ENCODE measurements around the gene ACVR2A.

The ACVR2A gene

DNA sequence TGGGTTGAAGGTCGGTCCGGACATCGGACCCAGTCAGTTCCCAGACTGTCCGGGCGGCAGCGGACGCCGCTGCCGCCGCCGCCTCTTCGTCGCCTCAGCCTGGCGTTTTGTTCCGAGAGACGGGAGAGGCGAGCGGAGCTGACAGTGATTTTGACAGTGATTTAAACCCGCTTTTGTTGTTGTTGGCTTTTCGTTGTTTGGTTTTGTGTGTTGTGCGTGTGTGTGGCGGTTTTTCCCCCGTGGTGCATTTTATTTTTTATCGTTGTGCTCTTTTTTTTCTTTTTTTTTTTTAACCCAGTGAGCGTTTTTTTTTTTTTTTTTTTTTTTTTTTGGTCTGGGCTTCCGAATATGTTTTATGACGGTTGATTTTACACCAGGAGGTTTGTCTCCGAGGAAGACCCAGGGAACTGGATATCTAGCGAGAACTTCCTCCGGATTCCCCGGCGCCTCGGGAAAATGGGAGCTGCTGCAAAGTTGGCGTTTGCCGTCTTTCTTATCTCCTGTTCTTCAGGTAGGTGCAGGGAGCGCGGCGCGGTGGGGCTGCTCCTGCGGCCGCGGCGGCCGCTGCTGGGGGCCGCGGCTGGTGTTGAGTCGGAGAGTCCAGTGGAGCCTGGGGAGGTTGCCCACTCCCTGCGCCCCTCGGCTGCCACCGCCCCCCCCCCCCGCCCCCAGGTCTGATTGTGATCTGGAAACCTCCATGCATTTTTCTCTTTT, at the start of gene ACVR2A:
TSS of gene ACVR2A (plus strand) at position 333 of the 714 bp plus-strand sequence. CDS start at position 457, 124 bp downstream.
- no peak for DNase-seq

DNA sequence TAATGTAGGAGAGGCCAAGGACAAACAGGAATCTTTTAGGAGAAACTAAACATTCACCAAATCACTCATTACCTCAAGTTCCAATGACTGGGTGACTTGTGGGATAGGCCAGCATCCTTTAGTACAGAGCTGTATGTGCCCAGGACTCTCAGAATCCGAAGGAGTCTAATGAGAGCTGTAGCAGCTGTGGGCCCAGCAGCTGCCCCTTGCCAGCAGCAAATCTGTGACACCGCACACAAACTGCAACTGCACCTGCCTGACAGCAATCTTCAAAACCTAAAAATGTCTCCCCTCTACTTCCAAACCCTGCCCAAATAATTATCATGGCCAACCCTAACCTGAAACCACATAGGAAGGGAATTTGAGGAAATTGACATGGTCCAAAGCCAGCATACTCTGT, 44.5 kb upstream of the ACVR2A start:
- DNase-seq, result no peak

DNA sequence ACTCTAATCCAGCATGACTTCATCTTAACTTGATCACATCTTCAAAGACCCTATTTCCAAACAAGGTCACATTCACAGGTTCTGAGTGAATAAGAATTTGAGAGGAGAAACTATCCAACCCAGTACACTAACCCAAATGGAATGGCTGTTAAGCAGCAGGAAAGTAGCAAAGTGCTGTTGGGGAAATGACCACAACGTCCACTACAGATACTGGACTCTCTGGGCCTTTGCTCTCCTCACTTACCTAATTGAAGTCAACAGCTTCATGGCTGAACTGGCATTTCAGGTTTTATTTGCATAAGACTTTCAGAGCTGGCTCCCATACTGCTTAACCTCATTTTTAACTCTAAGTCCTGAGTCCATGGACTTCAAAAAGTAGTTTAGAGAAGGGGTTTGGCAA, 38.0 kb upstream of the ACVR2A start:
- no peak for DNase-seq

DNA sequence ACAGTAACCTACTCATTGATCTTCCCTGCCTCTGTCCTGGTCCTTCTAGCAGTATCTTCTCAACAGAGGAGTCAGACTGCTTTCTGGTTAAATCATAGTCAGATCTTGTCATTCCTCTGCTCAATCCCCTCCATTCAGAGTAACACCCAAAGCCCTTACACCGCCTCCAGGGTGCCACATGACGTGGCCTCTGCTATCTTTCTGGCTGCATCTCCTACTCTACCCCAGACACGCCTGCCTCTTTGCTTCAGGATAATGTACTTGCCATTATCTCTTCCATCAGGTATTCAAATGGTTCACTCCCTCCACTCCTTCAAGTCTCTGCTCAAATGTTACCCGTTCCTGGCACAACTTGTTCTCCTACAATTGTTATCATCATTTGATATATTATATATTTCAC, 36.3 kb upstream of the ACVR2A start:
- no peak for DNase-seq

DNA sequence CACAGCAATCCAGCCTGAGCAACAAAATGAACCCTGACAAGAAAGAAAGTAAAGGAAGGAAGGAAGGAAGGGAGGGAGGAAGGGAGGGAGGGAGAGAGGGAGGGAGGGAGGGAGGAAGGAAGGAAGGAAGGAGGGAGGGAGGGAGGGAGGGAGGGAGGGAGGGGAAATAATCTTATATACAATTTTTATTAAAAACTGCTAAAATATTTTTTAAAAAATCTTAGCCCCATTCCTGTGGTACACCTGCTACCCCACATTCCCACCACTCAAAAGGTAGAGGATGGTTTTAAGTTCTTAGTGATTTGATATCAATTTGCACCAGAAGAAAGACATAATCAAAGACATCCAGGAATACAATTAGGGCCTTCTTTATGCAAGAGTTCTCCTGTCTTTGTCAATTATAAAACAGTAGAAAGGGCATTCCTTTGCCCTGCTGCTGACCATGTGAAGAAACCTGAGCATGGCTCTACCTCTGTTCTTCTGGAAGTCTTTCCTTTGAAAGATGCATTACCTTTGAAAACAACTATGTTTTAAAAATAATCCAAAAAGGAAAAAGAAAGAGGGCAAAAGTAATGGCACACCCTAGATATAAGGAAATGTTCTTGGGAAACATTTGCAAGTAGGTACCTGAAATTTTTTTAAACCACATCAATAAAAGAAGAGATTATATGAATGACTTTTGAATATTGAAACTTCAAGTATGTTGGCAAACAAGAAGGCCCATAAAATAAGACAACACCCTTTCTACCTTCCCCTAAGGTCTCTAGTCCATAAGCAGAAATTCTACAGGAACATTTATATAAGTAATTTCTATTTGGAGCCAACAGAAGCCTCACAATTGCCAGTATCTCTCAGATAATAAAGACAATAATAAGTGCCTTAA, 33.7 kb upstream of the ACVR2A start:
- no peak for DNase-seq

DNA sequence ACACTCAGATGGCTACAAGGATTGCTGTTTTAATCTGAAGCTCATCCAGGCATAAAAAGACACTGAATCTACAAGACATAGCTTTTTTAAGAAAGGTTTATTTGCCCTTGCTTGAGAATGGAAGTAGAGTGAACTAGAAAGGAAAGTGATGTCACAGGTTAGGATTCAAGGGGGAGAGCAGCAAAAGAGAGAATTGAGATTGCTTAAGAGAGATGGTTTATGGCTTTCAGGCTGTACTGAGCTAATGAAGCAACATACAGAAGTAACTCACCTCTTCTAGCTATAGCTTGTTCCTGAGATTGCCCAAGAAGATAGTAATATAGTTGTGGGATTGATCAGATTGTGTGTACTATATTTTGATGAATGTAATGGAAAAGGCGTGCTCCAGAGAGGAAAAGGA, 26.1 kb upstream of the ACVR2A start:
- no peak for DNase-seq

DNA sequence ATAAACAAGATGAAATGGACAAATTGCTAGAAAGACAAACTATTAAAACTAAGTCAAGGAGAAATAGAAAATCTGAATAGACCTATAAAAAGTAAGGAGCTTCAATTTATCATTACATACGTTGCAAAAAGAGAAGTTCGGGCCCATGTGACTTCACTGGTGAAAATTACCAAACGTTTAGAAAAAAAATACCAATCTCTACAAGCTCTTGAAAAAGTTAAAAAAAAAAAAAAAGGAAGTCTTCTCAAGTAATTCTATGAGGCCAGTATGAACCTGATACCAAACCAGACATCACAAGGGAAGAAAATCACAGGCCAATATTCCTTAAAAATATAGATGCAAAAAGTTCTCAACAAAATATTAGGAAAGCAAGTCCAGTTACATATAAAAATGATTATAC, 20.2 kb upstream of the ACVR2A start:
- DNase-seq, result no peak

DNA sequence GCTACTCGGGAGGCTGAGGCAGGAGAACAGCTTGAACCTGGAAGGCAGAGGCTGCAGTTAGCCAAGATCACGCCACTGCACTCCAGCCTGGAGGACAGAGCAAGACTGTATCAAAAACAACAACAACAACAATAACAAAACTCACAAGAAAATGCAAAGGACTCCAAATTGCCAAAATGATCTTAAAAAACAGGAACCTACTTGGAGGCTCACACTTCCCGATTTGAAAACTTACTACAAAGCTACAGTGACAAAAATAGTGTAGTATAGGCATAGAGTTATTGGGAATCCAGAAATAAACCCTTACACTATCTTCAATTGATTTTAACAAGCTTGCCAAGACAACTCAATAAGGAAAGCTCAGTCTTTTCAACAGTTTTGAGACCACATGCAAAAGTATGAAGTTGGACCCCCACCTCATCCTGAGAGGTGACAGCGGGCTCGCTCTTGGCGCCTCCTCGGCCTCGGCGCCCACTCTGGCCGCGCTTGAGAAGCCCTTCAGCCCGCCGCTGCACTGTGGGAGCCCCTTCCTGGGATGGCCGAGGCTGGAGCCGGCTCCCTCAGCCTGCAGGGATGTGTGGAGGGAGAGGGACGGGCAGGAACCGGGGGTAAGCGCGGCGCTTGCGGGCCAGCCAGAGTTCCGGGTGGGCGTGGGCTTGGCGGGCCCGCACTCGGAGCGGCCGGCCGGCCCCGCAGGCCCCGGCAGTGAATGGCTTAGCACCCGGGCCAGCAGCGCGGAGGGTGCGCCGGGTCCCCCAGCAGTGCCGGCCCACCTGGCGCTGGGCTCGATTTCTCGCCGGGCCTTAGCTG, 18.3 kb upstream of the ACVR2A start:
- DNase-seq, result no peak

DNA sequence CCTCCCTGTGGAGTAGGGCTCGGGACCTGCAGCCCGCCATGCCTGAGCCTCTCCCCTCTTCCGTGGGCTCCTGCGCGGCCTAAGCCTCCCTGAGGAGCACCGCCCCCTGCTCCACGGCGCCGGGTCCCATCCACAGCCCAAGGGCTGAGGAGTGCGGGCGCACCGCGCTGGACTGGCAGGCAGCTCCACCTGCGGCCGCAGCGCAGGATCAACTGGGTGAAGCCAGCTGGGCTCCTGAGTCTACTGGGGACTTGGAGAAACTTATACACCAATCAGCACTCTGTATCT, 17.8 kb upstream of the ACVR2A start:
- DNase-seq, result no peak

DNA sequence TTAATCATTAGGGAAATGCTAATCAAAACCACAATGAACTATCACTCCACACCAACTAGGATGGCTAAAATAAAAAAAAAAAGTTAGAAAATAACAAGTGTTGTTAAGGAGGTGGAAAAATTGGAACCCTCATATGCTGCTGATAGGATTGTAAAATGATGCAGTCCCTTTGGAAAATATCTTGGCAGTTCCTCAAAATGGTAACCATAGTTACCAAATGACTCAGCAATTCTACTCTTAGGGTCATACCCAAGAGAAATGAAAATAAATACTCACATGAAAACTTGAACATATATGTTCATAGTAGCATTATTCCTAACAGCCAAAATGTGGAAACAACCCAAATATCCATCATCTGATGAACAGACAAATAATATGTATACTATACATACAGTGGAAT, 15.7 kb upstream of the ACVR2A start:
- DNase-seq, result no peak

DNA sequence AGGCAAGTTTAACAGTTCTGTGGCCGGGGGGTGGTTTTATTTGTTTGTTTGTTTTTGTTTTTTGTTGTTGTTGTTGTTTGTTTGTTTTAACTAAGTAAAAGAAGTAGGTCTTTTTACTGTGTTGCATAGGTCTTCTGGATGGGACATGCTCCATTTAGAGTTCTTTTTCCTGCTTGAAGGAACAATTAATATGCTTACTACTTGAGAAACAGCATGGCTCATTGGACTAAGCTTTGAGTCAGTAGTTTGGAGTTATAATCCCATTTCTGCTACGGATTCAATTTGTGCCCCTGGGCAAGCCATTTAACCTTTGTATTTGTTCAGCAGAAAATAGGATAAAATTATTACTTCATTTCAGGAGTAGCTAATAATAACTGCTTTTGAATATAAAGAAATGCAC, 8.7 kb upstream of the ACVR2A start:
- DNase-seq, result no peak

DNA sequence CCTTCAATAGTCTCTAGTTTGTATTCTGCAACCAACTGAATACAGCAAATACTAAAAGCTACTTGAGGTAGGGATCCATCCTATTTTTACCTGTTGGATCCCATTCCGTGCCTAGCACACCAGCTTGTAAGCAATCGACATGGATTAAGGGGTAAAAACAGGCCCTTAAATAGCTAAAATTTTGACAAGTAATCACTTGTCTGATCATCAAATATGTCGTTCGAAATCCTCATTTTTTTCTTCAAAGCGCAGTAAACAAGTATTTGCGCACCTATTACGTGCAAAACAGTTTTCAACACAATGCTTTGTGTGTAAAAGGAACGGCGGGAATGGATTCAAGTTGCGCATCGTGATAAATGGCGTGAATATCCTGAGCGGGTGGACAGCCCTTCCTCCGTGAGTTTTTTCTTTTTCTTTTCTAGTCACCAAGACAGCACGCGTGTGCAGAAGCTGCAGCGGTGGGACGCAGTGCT, 1.4 kb upstream of the ACVR2A start:
- DNase-seq, result no peak

DNA sequence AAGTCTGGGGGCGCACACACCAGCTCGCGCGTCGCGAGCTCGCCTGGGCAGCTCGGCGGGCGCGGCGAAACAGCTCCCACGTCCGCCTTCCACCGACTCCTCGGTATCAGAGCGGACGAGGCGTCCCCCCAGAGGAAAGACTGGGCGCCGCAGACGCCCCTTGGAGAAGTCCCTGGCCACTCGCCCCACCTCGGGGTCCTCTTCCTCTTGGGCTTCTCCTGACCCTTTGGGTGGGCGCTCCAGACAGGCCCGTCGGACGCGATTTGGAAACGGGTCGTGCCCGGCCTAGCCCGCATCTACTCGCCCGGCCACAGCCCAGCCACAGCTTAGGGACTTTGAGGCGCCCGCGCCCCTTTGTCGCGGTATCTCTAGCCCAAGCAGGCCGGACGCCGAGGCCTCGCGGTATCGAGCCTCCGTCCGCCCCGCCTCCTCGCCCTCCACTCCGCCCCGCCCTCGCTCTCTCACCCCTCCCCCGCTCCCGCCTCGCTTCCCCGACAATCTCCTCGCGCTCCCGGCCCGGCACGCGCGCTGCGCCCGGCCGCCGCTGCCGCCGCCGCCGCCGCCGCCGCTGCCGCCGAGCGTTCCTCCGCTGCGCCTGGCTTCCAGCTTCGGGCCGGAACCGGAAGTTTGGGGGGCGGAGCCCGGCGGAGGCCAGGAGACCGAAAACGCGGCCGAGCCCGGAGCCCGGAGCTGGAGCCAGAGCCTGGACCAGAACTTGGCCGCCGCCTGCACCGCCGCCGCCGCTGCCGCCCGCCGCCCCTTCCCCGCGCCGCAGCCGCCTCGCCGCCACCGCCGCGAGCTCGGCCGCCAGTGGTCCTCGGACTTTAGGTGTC, 749 bp upstream of the ACVR2A start:
- peak; percentile 83 for DNase-seq

DNA sequence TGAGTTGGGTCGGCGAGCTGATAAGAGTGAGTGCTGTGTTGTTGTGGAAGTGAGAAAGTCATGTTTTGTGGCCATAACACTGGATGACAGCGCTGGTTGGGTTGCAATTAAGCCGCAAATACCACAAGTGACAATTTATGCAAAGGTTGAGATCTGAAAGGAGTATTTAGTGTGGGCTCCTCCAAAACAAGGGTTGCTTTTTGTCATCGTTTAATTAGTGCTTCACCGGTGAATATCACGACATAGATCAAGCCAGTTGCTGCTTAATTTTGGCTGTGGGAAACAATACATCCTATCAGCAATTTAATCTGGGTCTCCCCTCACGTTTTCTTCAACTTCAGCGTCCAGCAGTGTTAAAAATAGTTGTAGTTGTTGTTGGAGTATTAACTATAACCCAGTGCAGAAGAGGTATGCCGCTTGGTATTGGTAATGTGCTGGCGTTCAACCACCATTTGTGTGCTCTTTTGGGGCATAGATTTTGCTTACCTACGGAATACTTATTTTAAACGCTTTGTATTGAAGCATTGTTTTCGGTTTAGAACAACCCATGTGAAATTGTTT, 662 bp downstream of the ACVR2A start:
- peak; percentile 9 for DNase-seq

DNA sequence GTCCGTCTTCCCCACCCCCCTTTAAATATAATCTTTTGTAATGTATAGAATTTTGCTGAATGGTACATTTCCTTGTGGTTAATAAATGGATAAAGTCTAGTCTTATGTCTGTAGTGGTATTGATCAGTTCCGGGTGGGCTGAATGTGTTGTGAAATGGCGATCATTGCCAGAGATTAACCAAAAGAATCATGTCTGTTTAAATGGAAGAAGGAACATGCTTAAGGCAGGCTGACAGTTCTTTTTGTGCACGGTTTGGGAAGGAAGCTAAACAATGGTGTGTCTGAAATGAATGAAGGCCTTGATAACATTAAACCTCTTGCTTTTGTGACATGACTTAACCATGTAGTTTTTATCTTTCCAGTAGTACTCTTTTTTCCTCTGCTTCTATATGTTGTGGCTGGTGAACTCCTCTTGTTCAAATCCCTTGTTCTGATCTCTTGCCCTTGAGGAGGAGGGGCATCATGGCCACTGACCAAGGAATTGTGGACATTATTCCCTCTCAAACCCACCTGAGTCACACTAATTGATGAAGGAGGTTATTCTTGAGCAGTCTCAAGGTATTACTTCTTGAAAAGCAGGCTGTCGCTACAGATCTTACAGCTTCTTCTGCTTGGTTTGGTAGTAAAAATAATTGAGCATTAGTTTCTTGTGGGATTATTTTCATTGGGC, 1.7 kb downstream of the ACVR2A start:
- DNase-seq, result no peak

DNA sequence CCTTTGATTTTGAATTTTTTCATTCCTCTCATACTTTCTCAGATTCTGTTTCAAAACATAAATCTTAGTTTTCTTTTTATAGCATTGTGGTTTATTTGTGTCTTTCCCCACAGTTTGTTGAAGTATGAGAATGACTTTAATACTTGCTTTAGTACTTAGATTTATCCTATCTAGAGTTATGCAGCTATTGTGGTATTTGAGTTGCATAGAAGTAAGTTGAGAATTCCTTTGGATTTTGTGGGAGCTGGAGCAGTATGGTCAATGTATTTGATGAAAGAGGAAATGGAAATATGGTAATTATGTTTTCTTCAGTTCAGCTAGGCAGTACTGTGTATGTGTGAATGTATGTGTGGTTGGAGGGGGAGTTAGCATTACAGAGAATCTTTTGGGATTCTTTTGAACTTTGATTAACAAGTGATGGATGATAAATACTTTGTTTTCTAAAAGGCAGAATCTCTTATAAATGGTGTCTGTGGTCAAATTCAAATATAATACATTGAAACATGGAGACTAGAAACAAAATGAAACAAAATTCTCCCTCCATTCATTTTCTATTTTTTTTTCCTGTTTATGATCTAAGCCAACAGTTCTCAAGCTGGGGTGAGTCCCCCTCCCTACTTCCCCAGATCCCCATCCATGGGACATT, 3.0 kb downstream of the ACVR2A start:
- no peak for DNase-seq

DNA sequence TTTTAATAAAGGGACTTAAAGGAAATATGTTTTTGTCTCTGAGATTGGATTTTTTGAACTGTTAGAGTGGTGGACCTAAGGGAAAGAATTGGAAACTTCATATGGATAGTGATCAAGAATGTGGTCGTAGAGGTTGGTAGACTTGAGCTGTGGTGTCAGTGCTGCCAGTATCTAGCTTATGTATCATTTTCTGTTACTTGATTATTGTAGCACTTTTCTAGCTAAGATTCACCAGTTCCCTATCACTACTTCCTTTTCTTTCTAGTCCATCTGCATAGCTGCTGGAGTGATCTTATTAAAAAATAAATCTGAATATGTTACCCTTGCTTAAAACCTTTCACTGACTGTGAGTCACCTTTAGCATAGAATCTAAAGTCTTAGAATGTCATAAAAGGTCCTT, 6.0 kb downstream of the ACVR2A start:
- DNase-seq, result no peak

DNA sequence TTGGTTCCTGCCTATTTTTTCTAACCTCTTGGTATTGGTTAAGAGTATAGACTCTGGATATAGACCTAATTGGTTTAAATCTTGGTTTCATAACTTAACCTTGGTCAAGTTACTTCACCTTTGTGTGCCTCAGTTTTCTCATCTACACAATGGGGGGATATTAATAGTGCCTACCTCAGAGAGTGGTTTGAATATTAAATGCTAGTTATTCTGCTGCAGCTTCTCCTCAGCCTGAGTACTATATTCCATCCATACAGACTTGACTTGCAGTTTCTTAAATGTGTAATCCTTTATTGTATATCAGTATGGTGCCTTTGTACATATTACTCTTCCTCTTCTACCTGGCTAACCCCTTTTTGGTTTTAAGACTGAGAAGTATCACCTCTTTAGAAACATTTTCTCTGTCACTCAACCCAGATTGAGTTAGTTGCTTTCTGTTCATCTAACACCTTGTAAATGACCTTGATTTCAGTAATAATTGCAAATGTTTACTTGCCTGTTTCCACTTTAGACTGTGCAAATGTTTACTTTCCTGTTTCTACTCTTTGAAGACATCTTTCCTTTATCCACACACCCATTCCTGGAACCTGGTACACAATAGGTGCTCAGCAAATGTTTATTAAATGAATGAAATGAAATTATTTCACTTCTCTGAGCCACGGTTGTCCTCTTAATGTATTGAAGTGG, 6.6 kb downstream of the ACVR2A start:
- no peak for DNase-seq

DNA sequence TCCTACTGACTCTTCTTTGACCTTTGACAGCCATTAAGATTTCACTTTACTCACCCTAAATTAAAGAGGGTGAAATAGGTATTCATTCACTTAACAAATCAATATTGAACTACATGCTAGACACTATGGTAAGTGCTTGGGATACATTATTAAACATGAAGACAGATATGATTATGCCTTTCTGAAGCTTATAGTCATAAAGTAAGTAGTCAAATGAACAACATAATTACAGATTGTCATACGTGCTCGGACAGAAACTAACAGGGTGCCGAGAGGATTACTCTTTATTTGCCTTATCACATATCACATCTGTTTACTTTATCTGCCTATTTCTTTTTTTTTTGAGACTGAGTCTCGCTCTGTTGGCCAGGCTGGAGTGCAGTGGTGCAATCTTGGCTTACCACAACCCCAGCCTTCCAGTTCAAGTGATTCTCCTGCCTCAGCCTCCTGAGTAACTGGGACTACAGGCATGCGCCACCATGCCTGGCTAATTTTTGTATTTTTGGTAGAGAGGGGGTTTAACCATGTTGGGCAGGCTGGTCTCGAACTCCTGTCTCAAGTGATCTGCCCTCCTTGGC, 9.8 kb downstream of the ACVR2A start:
- no peak for DNase-seq

DNA sequence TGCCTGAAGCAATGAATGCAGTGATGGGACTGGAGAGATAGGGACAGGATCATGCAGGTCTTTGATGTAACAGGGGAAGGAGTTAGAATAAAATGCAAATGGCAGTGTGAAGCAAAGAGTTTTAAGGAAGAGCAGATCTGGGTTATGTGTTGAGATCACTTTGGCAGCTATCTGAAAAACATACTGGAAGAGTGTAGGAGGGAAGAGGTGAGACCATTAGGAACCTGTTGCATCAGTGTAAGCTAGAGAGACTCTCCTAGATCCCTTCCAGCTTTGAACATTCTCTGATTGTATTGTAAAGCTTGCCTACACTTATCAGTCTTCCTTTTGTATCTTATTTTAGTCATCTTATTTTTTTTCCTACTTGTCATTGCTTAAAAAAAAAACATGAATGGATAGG, 10.5 kb downstream of the ACVR2A start:
- DNase-seq, result no peak

All from CD4-positive, alpha-beta T cell treated with Interferon gamma for 1 hour (primary cell).